Activated T-helper 1 cell treated with anti-CD3 and anti-CD28 coated beads, Interleukin-12 subunit alpha, Interleukin-12 subunit beta, Interleukin-2, Interleukin-4 antibody, amounts not matched to agents 30 ng/mL and 10 ng/mL and 1 ng/mL, durations not matched to agents 14 hours and 24 hours and 36 hours (primary cell): ENCODE data around the gene LPP. TPM values are rescaled to one million over a fixed set of nuclear protein-coding genes. Genes with fewer than 3 reads are reported as not detected.

Experiments used
- DNase-seq: peaks from one replicate; pipeline ENCODE4 v3.0.0; 2021; ENCODE audit warnings: low spot score
- H3K27ac Mint-ChIP-seq: one replicate; pipeline ENCODE4 v1.8.0; 2021; ENCODE audit warnings: mild to moderate bottlenecking, mixed read lengths
- H3K27me3 Mint-ChIP-seq: one replicate; pipeline ENCODE4 v1.8.0; 2022; ENCODE audit warnings: mild to moderate bottlenecking, moderate library complexity, mixed read lengths; ENCODE audit not compliant: insufficient read depth
- H3K36me3 Mint-ChIP-seq: one replicate; pipeline ENCODE4 v1.8.0; 2021; ENCODE audit warnings: low read depth, mixed read lengths
- H3K4me1 Mint-ChIP-seq: one replicate; pipeline ENCODE4 v1.8.0; 2021; ENCODE audit warnings: low read depth, mixed read lengths
- H3K4me3 Mint-ChIP-seq: one replicate; pipeline ENCODE4 v1.8.0; 2021; ENCODE audit warnings: mild to moderate bottlenecking, moderate library complexity, mixed read lengths
- H3K9me3 Mint-ChIP-seq: one replicate; pipeline ENCODE4 v1.8.0; 2021; ENCODE audit warnings: mixed read lengths
- intact Hi-C: fragments of 100-400 bp; cut with micrococcal nuclease; formaldehyde crosslinking; loops from one replicate; pipeline ENCODE4 v1.15.1; 2024
- total RNA-seq: library from RNA; stranded (reverse); gene quantifications from 2 replicates; pipeline ENCODE4 v1.2.3, GENCODE V29; 2022

The LPP gene
- total RNA-seq, 1 donor from 2014 or later = 38.2 TPM

GRCh38 chr3:188905547-188905946 lies 751.6 kb downstream of the LPP start:
- Mint-ChIP-seq H3K9me3 (peaks cover 3% of the 10 kb centered on the region), H3K27ac (no peak overlapping the region), H3K27me3 (no peaks in the 10 kb centered on the region), H3K4me3 (no peak overlapping the region), H3K36me3 (peaks cover 1% of the 10 kb centered on the region), H3K4me1 (peaks cover 12% of the 10 kb centered on the region)
- DNase-seq = no peak
- intact Hi-C loops = no loop called here

GRCh38 chr3:188906236-188906635 lies 752.3 kb downstream of the LPP start:
- Mint-ChIP-seq H3K27ac (no peak overlapping the region), H3K27me3 (no peaks in the 10 kb centered on the region), H3K9me3 (peaks cover 3% of the 10 kb centered on the region), H3K4me1 (peaks cover 12% of the 10 kb centered on the region), H3K4me3 (no peak overlapping the region), H3K36me3 (peaks cover 1% of the 10 kb centered on the region)
- intact Hi-C loops = no loop called here
- no peak for DNase-seq

DNA sequence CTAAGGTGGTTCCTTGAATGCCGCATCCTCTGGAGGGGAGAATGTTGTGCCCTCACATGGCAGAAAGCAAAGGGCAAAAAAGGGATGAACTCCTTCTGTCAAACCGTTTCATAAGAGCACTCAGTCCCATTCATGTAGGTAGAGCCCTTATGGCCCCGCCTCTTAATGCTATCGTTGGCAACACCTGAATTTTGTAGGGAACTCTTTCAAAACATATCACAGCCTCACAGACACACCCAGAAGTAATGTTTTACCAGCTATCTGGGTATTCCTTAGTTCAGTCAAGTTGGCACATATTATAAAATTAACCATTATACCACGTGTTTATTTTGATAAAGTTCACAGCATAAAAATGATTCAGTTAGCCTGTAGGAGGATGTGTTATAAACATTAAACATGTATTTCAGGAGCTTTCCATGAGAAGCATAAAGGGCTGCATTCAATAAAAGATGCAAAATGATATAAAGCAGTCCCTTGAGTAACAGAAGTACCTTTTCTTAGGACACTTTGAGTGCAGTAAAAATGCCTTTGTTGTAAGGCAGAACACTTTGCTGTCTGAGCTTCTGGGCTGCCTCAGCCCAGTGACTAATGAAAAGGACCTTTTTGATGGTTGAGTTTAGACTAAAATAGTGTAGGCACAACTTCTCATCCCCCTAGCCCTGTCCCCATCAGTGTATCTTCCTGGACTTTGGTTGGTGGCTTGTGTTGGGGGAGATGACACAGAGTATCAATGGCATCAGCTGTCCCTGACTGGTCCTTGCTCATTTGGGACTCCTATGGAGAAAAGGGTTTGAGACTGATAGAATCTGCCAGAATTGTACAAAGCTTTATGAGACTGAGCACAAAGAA lies 754.3 kb downstream of the LPP start:
- DNase-seq = no peak
- H3K27ac Mint-ChIP-seq = no peak overlapping the region
- peaks cover 12% of the 10 kb centered on the region for H3K4me1 Mint-ChIP-seq
- H3K4me3 Mint-ChIP-seq = no peak overlapping the region
- intact Hi-C loops = no loop called here
- H3K36me3 Mint-ChIP-seq = peaks cover 1% of the 10 kb centered on the region
- peaks cover 4% of the 10 kb centered on the region for H3K9me3 Mint-ChIP-seq
- no peaks in the 10 kb centered on the region for H3K27me3 Mint-ChIP-seq

DNA sequence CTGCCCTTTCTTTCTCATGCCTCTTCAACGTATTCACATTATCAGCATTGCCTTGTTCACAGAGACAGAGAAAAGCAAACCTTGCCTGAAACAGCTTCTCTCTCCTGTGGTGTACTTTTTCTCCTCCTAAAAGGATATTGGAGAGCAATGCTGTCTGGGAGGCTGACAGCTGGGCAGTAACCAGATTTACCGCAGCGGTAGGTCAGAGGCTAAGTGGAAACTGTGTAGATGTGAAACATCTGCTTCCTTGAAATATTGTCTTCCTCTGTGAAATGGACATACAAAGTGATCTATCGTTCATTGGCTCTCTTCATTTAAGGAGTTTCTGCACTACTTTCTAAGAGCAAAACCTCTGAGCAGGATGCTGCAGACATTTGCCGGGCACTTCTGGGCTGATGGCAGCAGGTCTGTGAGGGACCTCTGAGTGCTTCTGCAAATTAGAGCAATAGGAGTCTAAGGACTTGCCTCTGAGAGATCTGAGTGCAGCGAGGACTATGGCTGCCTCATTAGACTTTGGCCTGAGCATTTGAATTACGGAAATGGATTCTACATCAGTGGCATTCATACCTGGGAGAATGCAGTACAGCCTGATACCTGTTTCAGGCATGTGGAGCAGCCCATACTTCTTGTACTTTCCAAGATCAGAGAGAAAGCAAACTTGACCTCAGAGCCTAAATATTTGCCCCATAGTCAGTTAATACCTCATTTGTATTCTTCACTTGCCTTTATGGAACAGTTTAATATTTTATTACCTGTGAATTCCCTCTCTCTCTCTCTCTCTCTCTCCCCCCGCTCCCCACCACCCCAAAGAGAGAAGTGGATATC lies 757.3 kb downstream of the LPP start:
- H3K4me3 Mint-ChIP-seq = no peak overlapping the region
- no peaks in the 10 kb centered on the region for H3K27me3 Mint-ChIP-seq
- H3K9me3 Mint-ChIP-seq = peaks cover 4% of the 10 kb centered on the region
- peaks cover 35% of the 10 kb centered on the region for H3K4me1 Mint-ChIP-seq
- H3K36me3 Mint-ChIP-seq = peaks cover 1% of the 10 kb centered on the region
- H3K27ac Mint-ChIP-seq = no peak overlapping the region
- intact Hi-C loops = loop anchor here (10.0 kb wide), 1 partner anchor 1866 kb away; no protein-coding TSS in a partner anchor
- DNase-seq = no peak

DNA sequence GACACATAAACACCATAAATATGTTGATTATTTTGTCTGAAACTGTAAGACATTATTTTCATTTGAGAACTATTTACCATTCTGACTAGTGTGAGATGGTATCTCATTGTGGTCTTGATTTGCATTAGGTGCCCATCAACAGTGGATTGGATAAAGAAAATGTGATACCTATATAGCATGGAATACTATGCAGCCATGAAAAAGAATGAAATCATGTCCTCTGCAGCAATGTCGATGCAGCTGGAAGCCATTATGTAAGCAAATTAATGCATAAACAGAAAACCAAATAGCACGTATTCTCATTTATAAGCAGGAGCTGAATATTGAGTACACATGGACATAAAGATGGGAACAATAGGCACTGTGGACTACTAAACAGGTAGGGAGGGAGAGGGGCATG lies 759.1 kb downstream of the LPP start:
- Mint-ChIP-seq H3K27me3 (no peaks in the 10 kb centered on the region), H3K27ac (no peak overlapping the region), H3K36me3 (peaks cover 3% of the 10 kb centered on the region), H3K4me1 (peaks cover 54% of the 10 kb centered on the region), H3K9me3 (peaks cover 6% of the 10 kb centered on the region), H3K4me3 (no peak overlapping the region)
- no peak for DNase-seq
- intact Hi-C loops = loop anchor here (10.0 kb wide), 1 partner anchor 1868 kb away; no protein-coding TSS in a partner anchor

GRCh38 chr3:188914552-188914951 lies 760.6 kb downstream of the LPP start:
- H3K36me3 Mint-ChIP-seq = peaks cover 3% of the 10 kb centered on the region
- peaks cover 6% of the 10 kb centered on the region for H3K9me3 Mint-ChIP-seq
- peak overlapping the region; percentile 88 for H3K27ac Mint-ChIP-seq
- H3K27me3 Mint-ChIP-seq = no peaks in the 10 kb centered on the region
- intact Hi-C loops = loop anchor here (1.0 to 10.0 kb wide), 11 partner anchors 126 to 1870 kb away; no protein-coding TSS in a partner anchor
- H3K4me1 Mint-ChIP-seq = peaks cover 46% of the 10 kb centered on the region
- no peak for DNase-seq
- H3K4me3 Mint-ChIP-seq = peak overlapping the region; percentile 34

GRCh38 chr3:188915127-188915526 lies 761.2 kb downstream of the LPP start:
- intact Hi-C loops = loop anchor here (1.0 to 10.0 kb wide), 14 partner anchors 192 to 1870 kb away; partner anchors contain the start of gene LPP
- no peak for DNase-seq
- H3K4me3 Mint-ChIP-seq = peak overlapping the region; percentile 34

GRCh38 chr3:188916934-188917401 lies 763.0 kb downstream of the LPP start:
- peak; percentile 27 for DNase-seq
- intact Hi-C loops = loop anchor here (1.0 to 10.0 kb wide), 15 partner anchors 34 to 1872 kb away; partner anchors contain the start of gene LPP
- H3K27me3 Mint-ChIP-seq = no peaks in the 10 kb centered on the region
- peaks cover 3% of the 10 kb centered on the region for H3K36me3 Mint-ChIP-seq
- peaks cover 20% of the 10 kb centered on the region for H3K9me3 Mint-ChIP-seq
- peaks cover 46% of the 10 kb centered on the region for H3K4me1 Mint-ChIP-seq
- H3K27ac Mint-ChIP-seq = peak overlapping the region; percentile 84
- peak overlapping the region; percentile 62 for H3K4me3 Mint-ChIP-seq

More at GRCh38 chr3:188915127-188915526, 761.2 kb downstream of the LPP start:
- Mint-ChIP-seq H3K27ac (peak overlapping the region; percentile 88), H3K36me3 (peaks cover 3% of the 10 kb centered on the region), H3K27me3 (no peaks in the 10 kb centered on the region), H3K9me3 (peaks cover 11% of the 10 kb centered on the region), H3K4me1 (peaks cover 46% of the 10 kb centered on the region)

DNA sequence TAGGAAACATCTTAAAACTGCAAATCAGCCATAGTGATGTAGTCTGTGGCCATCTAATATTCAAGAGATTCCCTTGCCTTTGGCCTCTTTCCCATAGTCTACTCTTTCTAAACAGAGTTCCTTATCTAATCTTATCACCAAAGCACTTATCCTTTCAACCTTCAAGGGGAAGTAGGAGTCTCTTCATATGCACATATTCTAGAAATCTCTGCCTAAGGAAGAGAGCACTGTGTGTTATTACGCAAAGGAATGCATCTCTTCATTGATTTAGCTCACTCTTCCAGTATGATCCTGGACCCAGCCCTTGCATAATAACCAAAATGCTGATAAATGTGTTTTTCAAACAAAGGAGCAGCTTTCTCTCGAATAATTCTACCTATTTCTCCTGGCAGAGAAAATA lies 764.1 kb downstream of the LPP start:
- Mint-ChIP-seq H3K27me3 (no peaks in the 10 kb centered on the region), H3K4me3 (no peak overlapping the region), H3K4me1 (peaks cover 46% of the 10 kb centered on the region), H3K36me3 (peaks cover 3% of the 10 kb centered on the region), H3K27ac (no peak overlapping the region), H3K9me3 (peaks cover 16% of the 10 kb centered on the region)
- intact Hi-C loops = loop anchor here (5.0 to 10.0 kb wide), 4 partner anchors 596 to 1873 kb away; partner anchors contain the start of gene LPP
- DNase-seq = no peak

DNA sequence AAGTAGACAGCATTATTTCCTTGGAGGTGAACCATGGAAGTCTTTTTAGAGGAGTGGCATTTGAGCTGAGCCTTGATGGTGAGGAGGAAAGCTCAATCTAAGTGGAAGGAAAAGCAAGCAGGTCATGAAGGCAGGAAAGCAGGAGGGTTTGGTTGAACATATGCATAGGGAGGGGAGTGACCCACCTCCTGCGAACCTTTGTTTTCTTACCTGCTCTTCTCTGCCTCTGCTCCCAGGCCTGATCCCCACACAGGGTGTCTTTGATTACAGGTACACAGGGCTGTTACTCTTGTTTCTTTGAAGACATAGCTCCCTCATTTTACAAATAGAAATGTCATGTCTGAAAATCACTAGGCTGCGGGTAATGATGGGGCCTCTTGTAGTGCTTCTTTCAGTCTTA lies 769.7 kb downstream of the LPP start:
- peaks cover 4% of the 10 kb centered on the region for H3K36me3 Mint-ChIP-seq
- intact Hi-C loops = no loop called here
- no peak for DNase-seq
- peaks cover 14% of the 10 kb centered on the region for H3K9me3 Mint-ChIP-seq
- H3K27ac Mint-ChIP-seq = no peak overlapping the region
- H3K4me3 Mint-ChIP-seq = no peak overlapping the region
- no peaks in the 10 kb centered on the region for H3K4me1 Mint-ChIP-seq
- peaks cover 4% of the 10 kb centered on the region for H3K27me3 Mint-ChIP-seq

GRCh38 chr3:188925376-188925775 lies 771.4 kb downstream of the LPP start:
- Mint-ChIP-seq H3K36me3 (peaks cover 2% of the 10 kb centered on the region), H3K9me3 (peaks cover 7% of the 10 kb centered on the region), H3K4me1 (no peaks in the 10 kb centered on the region), H3K4me3 (no peak overlapping the region), H3K27ac (no peak overlapping the region), H3K27me3 (peaks cover 4% of the 10 kb centered on the region)
- intact Hi-C loops = no loop called here
- DNase-seq = no peak

DNA sequence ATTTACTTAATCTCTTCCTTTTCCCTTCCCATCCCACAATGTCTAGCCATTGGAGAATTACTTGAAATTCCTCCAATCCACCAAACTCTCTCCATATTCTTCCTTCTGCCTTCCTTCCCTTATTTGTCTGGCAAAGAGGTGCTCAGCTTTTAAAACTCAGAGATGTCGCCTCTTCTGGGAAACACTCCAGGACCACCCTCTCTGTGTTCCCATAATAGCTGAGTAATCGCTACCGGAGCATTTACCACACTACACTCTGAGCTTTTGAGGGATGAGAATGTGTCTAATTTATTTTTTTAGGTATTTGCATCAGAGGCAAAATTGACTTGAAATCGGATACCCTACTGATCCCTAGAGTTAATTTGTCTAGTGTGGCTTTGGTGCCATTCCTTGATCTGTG lies 772.2 kb downstream of the LPP start:
- intact Hi-C loops = no loop called here
- H3K27ac Mint-ChIP-seq = no peak overlapping the region
- peaks cover 4% of the 10 kb centered on the region for H3K27me3 Mint-ChIP-seq
- peaks cover 2% of the 10 kb centered on the region for H3K36me3 Mint-ChIP-seq
- no peak overlapping the region for H3K4me3 Mint-ChIP-seq
- no peaks in the 10 kb centered on the region for H3K4me1 Mint-ChIP-seq
- peaks cover 3% of the 10 kb centered on the region for H3K9me3 Mint-ChIP-seq
- DNase-seq = no peak
